NCI-H82 treated with DMSO at 0.1 percent for 48 hours (cell line): Measurements from ENCODE around the gene SELENOV.

Experiments
- DNase-seq: peaks from one replicate; lab custom pipeline; 2025; ENCODE audit not compliant: unreplicated experiment; lab: John Stamatoyannopoulos, UW

SELENOV gene, protein sequence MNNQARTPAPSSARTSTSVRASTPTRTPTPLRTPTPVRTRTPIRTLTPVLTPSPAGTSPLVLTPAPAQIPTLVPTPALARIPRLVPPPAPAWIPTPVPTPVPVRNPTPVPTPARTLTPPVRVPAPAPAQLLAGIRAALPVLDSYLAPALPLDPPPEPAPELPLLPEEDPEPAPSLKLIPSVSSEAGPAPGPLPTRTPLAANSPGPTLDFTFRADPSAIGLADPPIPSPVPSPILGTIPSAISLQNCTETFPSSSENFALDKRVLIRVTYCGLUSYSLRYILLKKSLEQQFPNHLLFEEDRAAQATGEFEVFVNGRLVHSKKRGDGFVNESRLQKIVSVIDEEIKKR

DNA sequence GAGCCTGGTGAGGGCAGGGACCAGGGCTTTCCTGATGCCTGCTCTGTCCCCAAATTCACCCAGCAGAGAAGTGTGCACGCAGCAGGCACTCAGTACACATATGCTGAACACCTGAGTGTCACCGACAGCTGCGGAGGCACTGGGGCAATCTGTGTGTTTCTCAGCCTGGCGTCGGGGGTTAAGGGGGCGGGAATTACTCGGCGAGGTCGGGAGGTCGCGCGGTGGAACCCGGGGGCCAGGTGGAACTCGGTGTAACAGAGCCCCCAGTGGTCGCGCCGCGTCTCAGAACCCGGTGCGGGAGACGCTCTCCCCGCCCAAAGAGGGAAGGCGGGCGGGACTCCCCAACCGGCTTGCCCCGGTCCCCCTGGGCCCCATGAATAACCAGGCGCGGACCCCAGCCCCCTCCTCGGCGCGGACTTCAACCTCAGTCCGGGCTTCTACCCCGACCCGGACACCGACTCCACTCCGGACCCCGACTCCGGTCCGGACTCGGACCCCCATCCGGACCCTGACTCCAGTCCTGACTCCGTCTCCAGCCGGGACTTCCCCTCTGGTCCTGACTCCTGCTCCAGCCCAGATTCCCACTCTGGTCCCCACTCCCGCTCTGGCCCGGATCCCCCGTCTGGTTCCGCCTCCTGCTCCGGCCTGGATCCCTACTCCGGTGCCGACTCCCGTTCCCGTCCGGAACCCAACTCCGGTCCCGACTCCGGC is at the start of gene SELENOV:
SELENOV (plus strand) TSS at position 300 of the 711 bp plus-strand sequence; CDS start at position 374, 74 bp downstream.
- no peak for DNase-seq

DNA sequence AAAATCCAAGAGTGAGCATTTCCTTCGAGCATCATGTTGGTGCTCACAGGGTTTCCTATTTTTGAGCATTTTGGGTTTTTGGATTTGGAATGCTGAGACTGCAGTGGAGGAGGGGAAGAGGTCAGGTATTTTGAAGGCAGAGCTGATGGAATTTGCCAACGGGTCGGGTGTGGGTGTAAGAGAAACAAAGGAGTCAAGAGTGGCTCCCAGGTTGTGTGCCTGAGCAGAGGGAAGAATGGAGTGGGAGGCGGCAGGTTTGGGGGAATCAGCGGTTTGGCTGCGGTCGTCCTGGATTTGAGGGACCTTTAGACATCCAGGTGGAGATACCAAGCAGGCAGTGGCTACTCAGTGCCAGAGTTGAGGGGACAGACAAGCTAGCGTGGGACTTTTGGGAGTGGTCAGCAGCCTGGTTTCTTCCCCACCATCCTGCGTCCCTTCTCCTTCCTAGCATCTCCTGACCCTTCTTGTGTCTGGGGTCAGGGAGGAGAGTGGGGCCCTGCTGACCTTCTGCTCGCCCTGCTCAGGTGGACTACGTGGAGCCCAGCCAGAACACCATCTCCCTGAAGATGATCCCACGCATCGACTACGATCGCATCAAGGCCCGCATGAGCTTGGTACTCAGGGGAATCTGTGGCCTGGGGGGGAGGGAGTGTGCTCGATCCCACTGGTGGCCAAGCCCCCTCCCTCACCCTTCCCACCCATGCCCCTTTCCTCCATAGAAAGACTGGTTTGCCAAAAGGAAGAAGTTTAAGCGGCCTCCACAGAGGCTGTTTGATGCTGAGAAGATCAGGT is 48.8 kb upstream of the SELENOV start:
- no peak for DNase-seq

DNA sequence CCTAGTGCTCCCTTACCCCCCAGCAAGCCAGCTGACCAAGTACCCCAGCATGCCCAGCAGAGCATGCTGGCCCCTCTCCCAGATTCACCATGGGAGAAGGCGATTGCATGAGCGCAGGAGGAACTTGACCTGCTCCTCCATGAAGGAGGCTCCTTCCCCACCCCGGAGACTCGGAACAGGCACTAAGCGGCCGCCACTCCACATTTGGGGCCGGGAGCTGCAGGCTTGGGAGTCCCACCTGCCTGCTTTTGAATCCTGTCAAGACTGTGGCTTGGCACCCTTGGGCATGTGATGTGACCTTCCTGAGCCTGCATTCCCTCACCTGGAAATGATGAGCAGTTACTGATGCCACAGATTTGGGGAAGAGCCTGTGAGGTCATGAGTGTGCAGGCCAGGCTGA is 47.0 kb upstream of the SELENOV start:
- DNase-seq, result no peak

DNA sequence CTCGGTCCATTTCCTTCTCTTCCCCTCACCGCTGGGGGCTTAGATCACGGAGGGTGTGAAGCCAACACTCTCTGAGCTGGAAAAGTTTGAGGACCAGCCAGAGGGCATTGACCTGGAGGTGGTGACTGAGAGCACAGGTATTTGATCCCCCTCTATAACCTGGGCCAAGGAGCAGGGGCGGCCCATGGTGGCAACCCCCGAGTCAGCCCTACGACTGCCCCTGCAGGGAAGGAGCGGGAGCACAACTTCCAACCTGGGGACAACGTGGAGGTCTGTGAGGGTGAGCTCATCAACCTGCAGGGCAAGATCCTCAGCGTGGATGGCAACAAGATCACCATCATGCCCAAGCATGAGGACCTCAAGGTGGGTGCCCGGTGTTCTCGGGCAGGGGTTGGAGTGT is 45.9 kb upstream of the SELENOV start:
- no peak for DNase-seq

DNA sequence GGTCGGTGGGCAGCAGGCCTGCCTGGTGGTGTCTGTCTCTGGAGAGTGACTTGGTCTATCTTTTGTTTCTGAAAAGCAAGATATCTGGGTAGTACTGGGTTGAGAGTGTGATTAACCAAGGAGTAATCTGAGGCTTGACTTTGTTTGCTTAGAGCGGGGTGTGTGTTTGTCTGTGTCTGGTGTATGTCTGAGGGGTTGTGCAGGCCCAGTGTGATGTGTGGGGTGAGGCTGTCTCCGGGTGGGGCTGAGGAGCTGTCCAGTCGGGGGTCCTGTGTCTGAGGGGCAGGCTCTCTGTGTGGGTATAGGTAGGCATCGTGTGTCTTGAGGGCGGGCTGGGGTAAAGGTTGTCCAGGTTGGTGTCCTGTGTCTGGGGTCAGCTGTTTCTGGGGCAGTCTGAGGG is 45.4 kb upstream of the SELENOV start:
- no peak for DNase-seq

DNA sequence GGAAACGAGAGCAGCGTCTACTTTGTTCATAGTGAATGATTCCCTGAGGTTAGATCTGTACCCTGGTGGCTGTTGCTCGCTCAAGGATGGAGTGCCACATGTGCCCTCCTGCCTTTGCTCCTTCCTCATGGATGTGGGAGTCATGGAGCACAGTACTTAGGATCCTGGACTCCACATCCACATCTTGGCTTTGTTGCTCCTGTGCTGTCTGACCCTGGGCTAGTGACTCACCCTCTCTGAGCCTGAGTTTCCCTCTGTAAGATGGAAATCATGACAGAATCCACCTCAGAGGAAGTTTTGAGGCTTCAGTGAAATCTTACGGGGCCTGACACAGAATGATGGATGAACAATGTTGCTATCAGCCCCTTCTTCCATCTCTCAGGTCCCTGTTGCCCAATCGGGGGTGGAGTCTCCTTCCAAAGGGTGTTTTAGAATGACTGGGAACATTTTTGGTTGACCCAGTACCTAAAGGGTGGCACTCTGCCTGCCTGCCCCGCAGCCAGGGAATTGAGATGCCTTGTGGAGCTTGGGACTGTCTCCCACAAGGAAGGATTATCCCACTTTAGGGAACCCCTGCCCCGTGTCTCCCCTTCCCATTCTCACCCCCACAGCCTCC is 44.1 kb upstream of the SELENOV start:
- DNase-seq, result no peak

DNA sequence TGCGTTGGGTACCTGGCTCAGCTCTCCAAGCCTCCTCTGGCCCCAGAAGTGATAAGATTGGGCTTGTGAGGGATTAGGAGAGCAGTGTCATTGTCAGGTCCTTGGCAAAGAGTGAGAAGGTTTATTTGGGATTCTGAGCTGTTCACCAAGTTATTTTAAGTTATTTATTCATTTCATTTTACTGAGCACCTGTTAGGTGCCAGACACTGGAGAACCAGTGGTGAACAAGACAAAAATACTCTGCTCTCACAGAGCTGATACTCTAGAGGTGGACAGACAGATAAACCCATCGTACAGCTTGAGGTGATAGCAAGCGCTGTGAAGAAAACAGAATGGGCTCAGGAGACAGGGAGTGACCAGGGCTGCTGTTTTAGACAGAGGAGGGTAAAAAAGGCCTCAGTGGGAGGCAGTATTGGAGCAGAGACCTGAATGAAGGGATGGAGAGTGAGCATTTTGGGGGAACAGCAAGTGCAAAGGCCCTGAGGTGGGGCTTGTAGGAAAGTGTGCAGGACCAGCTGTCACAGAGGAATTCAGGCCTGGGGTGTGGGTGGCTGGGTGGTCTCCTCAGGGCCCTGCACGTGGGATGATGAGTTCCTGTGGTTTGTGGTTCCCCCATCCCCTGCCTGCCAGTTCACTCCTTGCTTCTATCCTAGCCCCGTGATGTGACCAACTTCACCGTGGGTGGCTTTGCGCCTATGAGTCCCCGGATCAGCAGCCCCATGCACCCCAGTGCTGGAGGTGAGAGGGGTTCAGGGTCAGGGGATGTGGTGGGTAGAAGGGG is 43.0 kb upstream of the SELENOV start:
- no peak for DNase-seq

DNA sequence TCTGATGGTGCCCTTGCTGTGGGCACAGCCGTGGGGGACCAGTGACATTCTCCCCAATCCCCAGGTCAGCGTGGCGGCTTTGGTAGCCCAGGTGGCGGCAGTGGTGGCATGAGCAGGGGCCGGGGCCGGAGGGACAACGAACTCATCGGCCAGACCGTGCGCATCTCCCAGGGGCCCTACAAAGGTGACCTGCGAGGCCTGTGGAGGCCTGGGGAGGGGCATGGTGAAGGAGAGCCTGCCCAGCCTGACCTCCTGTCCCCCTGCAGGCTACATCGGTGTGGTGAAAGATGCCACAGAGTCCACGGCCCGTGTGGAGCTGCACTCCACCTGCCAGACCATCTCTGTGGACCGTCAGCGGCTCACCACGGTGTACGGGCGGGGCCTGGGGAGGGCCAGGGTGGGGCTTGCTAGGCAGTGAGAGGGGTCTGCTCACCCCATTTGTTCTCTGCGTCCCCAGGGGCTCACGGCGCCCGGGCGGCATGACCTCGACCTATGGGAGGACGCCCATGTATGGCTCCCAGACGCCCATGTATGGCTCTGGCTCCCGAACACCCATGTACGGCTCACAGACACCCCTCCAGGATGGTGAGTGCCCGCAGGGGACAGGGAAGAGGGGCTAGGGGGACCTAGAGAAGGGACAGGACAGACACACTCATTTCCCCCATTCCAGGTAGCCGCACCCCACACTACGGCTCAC is 42.0 kb upstream of the SELENOV start:
- no peak for DNase-seq

DNA sequence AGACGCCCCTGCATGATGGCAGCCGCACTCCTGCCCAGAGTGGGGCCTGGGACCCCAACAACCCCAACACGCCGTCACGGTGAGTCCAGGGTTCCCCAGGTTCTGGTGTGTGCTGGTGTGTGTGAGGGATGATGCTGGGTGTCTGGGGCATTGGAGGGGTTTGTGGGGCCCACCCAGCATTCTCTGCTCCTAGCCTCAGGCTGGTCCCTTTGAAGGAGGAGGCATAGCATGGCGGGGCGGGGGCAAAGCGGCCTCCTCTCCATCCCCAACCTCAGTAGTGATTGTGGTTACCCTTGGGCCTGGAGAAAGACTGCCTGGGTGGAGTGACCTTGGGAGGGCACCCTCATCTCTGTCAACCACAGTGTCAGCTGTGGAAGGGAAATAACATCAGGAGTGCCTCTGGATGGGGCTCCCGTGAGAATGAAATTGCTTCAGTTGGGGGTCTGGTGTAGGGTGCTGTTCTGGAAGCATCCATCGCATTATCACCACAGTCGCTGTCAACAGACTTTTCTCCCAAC is 41.4 kb upstream of the SELENOV start:
- DNase-seq, result no peak

DNA sequence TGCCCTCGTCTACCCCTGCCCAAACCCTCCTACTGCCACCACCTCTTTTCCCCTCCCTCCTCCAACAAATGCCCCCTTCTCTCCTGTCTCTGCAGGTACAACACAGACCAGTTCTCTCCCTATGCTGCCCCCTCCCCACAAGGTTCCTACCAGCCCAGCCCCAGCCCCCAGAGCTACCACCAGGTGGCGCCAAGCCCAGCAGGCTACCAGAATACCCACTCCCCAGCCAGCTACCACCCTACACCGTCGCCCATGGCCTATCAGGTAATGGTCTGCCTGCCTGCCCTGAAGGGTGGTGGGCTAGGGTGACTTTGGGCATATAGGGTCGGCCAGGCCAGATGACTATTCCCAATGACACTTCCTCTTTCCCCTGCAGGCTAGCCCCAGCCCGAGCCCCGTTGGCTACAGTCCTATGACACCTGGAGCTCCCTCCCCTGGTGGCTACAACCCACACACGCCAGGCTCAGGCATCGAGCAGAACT is 40.8 kb upstream of the SELENOV start:
- DNase-seq, result peak; percentile 14

DNA sequence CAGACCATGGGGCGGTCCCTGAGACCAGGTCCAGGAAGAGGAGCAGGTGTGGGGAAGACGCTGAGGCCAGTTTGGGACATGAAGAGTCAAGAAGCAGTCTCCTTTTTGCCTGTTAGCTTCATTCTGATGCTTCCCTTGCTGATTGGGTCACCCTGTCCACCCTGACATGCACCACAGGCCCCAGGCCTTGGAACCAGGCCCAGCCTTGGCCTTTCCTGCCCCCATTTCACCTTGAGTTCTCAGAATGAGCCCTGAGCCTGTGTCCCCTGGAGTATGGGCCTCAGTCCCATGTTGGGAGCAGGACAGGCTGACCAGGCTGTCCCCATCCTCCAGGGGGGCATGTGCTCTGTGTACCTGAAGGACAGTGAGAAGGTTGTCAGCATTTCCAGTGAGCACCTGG is 39.2 kb upstream of the SELENOV start:
- DNase-seq, result no peak

DNA sequence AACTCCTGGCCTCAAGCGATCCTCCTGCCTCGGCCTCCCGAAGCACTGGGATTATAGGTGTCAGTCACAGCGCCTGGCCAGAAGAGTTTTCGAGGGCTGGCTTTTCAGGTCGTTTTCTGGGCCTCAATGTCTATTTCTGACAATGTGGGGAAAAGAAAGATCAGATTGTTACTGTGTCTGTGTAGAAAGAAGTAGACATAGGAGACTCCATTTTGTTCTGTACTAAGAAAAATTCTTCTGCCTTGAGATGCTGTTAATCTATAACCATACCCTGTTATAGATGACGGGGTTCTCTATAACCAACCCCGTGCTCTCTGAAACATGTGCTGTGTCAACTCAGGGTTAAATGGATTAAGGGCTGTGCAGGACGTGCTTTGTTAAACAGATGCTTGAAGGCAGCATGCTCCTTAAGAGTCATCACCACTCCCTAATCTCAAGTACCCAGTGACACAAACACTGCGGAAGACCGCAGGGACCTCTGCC is 35.6 kb upstream of the SELENOV start:
- peak; percentile 69 for DNase-seq

DNA sequence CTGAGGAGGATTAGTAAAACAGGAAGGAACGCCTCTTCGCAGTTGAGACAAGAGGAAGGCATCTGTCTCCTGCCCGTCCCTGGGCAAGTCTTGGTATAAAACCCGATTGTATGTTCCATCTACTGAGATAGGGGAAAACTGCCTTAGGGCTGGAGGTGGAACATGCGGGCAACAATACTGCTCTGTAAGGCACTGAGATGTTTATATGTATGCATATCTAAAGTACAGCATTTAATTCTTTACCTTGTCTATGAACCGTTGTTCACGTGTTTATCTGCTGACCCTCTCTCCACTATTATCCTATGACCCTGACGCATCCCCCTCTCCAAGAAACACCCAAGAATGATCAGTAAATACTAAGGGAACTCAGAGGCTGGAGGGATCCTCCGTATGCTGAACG is 35.0 kb upstream of the SELENOV start:
- DNase-seq, result peak; percentile 24

DNA sequence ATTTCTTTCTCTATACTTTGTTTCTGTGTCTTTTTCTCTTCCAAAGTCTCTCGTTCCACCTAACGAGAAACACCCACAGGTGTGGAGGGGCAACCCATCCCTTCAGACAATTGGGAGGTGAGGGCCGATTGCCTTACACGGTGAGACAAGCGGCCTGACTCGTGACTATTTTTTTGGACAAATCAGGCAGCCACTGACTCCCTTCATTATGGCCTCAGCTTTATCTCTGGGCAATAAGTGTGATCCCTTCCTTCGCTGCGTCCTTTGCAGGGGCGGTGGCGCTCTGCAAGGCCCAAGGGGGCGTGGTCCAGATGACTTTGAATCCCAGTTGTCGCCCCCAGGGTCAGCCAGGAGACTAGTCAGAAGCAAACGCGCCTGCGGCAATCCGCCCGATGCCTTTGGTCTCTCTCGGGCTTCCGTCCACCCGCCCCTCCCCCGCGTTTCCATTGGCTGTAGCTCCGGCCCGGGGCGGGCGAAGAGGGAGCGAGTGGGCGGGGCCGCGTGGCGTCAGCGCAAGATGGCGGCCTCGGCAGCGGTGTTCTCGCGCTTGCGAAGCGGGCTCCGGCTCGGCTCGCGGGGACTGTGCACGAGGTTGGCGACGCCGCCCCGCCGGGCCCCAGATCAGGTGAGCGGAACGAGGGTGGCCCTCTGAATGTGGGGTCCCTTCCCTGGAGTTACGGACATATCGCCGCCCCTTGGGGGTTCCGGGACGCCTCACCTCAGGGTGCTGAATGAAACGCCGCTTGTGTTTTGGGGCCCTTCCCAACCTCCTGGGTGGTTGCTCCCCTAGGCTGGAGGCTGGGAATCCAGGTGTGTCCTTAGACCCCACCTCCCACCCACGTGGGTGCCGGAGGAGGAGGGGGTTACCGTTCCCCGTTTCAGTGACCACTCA is 34.4 kb upstream of the SELENOV start, which contains the start of gene TIMM50:
TIMM50 (plus strand) TSS at position 502 of the 892 bp plus-strand sequence; CDS start at position 518, 16 bp downstream.
- peak; percentile 98 for DNase-seq

DNA sequence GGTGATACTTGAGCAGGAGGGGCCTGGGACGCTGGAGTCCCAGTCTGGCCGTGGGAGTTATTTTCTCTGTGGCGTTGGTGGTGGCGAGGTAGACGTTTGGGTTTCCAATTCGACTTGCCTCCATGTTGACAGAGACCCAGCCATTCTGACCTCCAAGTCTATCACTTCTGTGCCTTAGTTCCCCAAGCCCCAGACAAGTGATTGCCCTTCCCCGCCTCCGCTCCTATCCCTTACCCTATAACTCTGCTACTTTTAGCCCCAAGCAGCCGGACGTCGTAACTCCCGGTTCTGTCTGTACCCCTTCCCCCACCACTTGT is 33.8 kb upstream of the SELENOV start:
- no peak for DNase-seq

DNA sequence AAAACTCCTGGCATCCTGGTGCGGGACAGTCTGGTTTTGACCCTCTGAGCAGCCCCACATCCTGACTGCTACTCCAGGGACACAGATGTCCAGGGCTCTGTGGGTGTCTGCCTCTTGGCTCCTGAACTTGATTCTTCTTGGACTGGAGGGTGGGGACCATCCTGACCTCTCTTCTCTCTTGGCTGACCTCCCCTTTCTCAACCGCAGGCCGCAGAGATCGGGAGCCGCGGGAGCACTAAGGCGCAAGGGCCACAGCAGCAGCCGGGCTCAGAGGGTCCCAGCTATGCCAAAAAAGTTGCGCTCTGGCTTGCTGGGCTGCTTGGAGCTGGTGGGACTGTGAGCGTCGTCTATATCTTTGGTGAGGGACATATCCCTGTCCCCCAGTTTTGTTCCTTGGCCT is 33.3 kb upstream of the SELENOV start:
- no peak for DNase-seq

DNA sequence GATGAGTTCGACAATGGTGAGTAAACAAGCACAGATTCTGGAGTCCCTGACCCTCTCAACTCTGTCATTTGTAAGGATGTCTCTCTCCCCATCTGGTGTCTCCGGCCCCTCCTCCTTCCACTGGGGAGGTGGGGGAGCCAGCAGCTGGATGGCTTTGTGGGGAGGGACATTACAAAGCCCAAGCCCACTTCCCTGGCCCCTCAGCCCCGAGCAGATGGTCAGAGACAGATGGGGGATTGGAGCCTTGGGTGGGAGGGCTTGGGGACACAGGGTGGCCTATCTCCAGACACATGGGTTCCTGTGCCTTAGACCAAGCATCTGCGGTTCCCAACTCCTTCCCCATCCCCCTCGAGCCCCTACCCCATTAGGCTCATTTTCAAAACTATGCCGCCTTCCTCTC is 31.8 kb upstream of the SELENOV start:
- peak; percentile 99 for DNase-seq

DNA sequence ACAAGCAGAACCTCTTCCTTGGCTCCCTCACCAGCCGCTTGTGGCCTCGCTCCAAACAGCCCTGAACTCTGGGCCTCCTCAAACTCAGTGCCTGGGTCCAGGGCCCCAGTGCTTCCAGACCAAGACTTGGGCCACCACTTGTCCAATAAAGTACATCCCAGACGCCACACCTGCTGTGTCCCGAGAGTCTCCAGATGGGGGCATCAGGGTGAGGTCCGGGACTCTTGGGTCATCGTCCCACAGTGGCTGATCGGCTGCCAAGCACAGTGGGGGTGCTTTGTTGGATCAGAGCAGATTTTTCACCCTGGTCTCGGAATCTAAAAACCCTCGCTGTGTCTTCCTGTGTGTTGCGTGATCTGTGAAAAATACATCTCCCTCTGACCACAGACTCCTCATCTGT is 25.2 kb upstream of the SELENOV start:
- no peak for DNase-seq
